HG03565 (cell line): ENCODE results near the gene TMSB10.
"Not testable (repeated sequence)": the region's sequence is repeated elsewhere in the genome, so short reads cannot be mapped to it uniquely, and the experiment has no call there.

Source experiments
- ATAC-seq: cut with Tn5 transposase; IDR thresholded peaks from one replicate; pipeline ENCODE4 v1.9.1; 2021; ENCODE audit warnings: mild to moderate bottlenecking, moderate library complexity; ENCODE audit not compliant: unreplicated experiment

Gene TMSB10

DNA sequence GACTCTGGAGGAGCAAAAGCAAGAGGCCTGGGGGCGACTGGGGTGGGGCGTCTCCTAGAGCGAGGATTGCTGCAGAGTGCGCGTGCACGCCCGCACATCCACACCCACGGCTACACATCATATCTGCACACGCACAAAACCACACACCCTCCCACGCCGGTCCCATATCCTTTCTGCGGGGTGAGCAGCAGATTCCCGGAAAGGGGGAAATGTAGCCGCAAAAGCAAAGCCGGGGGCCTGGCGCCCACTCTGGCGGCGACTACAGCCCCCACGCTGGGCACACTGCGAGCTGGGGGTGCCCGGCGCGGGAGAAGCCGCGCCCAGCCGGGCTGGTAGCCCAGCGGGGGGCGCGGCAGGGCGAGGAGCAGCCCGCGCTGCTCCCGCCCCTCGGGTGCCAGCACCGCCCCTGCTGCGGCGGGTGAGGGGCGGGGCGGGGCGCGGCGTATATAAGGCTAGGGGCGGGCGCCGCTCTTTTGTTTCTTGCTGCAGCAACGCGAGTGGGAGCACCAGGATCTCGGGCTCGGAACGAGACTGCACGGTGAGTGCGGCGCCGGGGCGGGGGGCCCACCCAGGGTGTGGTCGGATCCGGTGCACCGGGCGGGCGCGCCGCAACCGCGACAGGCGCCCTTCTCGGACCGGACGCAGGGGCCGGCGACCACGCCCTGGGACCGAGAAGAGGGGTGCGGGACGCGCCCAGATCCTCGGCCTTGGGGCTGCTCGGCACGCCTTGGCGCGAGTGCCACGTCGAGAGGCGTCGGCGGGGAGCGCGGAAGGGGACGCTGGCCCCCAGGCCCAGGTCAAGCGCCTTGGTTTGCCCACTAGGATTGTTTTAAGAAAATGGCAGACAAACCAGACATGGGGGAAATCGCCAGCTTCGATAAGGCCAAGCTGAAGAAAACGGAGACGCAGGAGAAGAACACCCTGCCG lies at the start of gene TMSB10:
TSS of gene TMSB10 (plus strand) at position 476 of the 927 bp plus-strand sequence.
- ATAC-seq: peak; percentile 52

DNA sequence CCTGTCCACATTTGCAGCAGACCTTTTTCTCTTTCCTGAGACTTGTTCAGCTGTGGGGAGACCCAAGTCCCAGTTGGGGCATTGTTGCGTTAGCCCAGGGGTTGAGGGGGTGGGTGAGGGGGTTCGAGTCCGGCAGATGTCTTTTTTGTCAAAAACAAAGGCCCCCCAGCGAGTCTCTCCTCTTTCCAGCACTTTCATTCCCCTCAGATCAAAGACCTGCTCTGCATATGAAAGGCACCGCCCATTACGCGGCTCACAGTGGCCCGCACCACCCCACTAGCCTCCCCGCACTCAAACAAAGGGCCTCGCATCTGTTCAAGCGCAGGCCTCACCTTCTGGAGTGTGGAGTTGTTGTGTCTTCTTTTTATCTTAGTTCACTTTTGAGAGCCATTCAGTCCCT lies 49.7 kb upstream of the TMSB10 start:
- no peak for ATAC-seq

DNA sequence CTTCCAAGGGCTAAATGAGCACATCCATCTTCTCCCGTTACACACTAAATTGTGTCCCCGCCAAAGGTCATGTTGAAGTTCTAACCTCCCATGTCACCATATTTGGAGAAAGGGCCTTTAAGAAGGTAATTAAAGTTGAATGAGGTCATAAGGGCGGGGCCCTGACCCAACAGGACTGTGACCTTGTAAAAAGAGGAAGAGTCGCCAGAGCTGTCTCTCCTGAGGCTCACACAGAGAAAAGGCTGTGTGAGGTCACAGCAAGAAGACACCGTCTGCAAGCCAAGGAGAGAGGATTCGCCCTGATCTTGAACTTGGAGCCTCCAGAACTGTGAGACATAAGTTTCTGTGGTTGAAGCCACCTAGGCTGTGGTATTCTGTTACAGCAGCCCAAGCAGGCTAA lies 48.7 kb upstream of the TMSB10 start:
- ATAC-seq: peak; percentile 75

- no peak for ATAC-seq
Observed at GRCh38 chr2:84857566-84857965, 47.9 kb upstream of the TMSB10 start.

DNA sequence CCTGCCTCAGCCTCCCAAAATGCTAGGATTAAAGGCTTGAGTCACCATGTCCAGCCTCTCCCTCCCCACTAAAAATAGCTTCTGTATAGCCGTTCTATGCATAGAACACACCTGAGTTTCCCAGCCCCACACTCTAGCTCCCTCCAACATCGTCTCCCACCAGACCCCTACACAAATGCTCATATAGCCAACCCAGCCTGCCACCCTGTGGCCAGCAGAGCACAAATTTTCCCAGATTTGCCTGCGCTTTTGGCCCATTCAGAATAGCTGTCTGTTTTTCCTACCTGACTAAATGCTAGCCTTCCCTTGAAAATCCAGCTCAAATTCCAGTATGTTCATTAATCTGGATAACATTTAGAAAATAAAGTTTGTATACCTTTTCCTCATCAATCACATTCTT lies 47.3 kb upstream of the TMSB10 start:
- ATAC-seq: no peak

DNA sequence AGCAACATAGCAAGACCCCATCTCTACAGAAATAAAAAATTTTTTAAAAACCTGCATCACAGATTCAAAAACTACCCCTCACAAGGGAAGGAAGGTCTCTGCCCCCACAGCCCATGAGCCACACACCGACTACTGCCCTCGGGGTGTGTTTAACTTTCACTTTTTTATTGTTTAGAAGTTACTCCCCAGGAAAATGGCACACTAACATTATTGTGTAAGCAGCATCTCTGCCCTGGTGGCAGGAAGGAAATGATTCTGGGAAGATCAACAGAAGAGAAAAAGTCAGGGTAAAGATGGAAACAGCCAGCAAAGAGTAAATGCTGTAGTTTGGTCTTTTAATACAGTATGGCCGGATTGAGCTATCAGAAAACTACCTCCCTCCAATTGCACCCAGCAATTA lies 46.5 kb upstream of the TMSB10 start:
- no peak for ATAC-seq

DNA sequence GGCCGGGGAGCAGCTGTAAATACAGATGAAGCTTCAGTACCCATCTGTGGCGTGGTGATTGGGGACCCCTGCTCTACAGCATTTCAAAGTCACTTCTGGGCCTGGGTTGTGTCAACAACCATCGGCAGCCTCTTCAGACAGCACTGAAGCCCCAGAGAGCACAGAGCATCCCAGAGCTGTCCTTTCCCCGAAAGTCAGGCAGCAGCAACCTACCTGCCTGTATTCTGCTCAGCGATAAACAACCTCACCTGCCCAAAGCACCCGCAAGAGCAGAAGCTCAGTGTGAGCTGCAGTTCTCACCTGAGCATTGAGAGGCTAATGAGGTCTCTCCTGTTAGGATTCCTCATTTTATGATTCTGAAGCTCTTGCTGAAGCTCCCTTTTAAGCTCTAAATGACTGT lies 43.9 kb upstream of the TMSB10 start:
- ATAC-seq: no peak

DNA sequence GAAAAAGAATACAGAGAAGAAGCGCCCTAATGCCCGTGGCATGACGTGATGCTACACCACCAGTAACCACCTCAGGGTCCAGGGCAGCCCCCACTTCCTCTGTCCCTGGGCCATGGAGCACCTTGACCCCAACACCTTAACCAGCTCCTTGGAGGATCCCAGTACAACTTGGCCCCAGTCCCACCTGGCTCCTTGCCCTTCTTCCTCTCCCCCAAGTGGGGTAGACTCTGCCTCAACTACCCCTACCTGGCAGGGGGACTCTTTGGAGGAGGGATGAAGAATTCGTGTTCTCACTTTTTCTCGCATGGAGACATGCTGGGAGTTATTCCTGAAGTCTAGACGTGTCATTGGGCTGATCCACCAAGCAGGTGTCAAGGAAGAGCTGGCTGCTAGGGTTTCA lies 43.5 kb upstream of the TMSB10 start:
- no peak for ATAC-seq

GRCh38 chr2:84865181-84865783 lies 40.2 kb upstream of the TMSB10 start:
- peak; percentile 87 for ATAC-seq

DNA sequence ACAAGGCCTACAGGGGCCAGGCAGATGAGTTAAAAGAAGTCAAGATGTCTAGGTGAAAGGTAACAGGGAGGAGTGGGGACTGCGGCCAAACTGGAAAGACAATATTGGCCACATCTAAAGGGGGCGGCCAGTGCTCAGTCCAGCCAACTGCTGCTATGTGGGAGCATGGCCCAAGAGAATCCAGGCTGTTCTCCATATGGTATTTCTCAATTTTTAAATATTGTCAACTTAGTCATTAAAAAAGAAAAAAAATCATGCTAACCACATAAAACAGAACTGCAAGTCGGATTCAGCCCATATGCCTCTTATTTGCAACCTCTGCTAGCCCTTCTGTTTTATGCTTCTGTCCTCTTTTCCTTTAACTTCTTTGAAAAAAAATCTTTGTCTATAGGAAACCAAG lies 39.3 kb upstream of the TMSB10 start:
- ATAC-seq: no peak

DNA sequence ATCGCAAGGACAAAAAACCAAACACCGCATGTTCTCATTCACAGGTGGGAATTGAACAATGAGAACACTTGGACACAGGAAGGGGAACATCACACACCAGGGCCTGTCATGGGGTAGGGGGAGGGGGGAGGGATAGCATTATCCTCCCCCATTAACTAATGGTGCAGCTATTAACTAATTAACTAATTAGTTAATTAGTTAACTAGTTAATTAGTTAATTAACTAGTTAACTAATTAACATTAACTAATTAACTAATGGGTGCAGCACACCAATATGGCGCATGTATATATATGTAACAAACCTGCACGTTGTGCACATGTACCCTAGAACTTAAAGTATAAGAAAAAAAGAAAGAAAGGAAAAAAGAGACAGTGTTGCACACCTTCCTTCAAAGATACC lies 37.1 kb upstream of the TMSB10 start:
- not testable (repeated sequence) for ATAC-seq

GRCh38 chr2:84870306-84870705 lies 35.1 kb upstream of the TMSB10 start:
- ATAC-seq: no peak

DNA sequence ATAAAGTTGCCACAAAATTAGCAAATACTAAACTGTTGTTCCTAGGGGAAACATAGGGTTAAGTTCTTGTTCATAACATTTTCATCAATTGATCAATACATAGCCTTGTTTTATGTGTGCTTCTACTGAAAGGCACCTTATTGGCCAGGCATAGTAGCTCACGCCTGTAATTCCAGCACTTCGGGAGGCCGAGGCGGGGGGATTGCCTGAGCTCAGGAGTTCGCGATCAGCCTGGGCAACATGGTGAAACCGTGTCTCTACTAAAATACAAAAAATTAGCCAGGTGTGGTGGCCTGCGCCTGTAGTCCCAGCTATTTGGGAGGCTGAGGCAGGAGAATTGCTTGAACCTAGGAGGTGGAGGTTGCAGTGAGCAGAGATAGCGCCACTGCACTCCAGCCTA lies 32.8 kb upstream of the TMSB10 start:
- ATAC-seq: not testable (repeated sequence)

GRCh38 chr2:84873350-84873749 lies 32.1 kb upstream of the TMSB10 start:
- ATAC-seq: no peak

- no peak for ATAC-seq
Observed at GRCh38 chr2:84874381-84875212, 30.9 kb upstream of the TMSB10 start.

GRCh38 chr2:84875213-84875560 lies 30.3 kb upstream of the TMSB10 start:
- ATAC-seq: no peak

- ATAC-seq: not testable (repeated sequence)
Observed at GRCh38 chr2:84875619-84876018, 29.8 kb upstream of the TMSB10 start.

DNA sequence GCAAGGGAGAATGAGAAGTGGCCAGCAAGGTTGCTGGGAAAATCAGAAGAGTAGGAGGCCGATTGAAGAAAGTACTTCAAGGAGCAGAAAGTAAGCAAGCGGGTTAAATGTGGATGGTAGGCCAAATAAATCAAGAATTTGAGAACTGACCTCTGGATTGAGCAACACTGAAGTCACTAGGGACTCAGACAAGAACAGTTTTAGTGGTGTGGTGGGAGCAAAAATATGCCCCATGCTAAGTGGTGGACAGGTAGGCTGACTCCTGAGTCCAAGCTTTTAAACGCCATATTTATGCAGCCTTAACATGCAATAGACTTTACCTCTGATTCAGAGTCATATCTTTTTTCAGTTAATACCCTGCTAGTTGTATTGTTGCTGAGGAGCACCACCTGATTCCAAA lies 29.1 kb upstream of the TMSB10 start:
- no peak for ATAC-seq

- no peak for ATAC-seq
Observed at GRCh38 chr2:84878459-84878858, 27.0 kb upstream of the TMSB10 start.

GRCh38 chr2:84878896-84879583 lies 26.4 kb upstream of the TMSB10 start:
- ATAC-seq: no peak
